A673 (cell line): ENCODE data around the gene STARD3. TPM values are rescaled to one million over a fixed set of nuclear protein-coding genes. Genes with fewer than 3 reads are reported as not detected.

Experiments
- BruUV-seq: library from RNA; stranded (reverse); fragments of 400-500 nt; replicated peaks from 2 replicates; lab custom pipeline; 2021; lab: Mats Ljungman, UMichigan
- CTCF ChIA-PET: fragments of 300-600 bp; sonication (Branson Sonifier 250); formaldehyde crosslinking; loops from one replicate; lab custom pipeline; 2022; ENCODE audit warnings: antibody characterized with exemption; lab: Charles Lee
- POLR2A ChIA-PET: fragments of 300-600 bp; sonication (Branson Sonifier 250); formaldehyde crosslinking; loops from one replicate; lab custom pipeline; 2022; ENCODE audit warnings: antibody characterized with exemption; ENCODE audit not compliant: low non-redundant PET; lab: Charles Lee
- DNase-seq: peaks from one replicate; pipeline ENCODE4 v3.0.0-alpha.2; 2015; ENCODE audit warnings: low spot score
- H3K27ac ChIP-seq: fragments of 200-600 bp; sonication (generic); 2 replicates; pipeline ENCODE4 v1.5.1; 2016; ENCODE audit warnings: mixed run types, low read depth, mild to moderate bottlenecking, mixed read lengths, antibody characterized with exemption, low read length; ENCODE audit not compliant: poor library complexity, severe bottlenecking
- H3K27me3 ChIP-seq: fragments of 200-600 bp; sonication (generic); replicated peaks from 2 replicates; pipeline ENCODE4 v1.6.1; 2017; ENCODE audit warnings: mixed run types, low read depth, mild to moderate bottlenecking, mixed read lengths, antibody characterized with exemption, low read length; ENCODE audit not compliant: insufficient read depth, poor library complexity
- H3K36me3 ChIP-seq: fragments of 200-600 bp; sonication (generic); 2 replicates; pipeline ENCODE4 v1.6.1; 2016; ENCODE audit warnings: mixed run types, mild to moderate bottlenecking, mixed read lengths, antibody characterized with exemption, low read length; ENCODE audit not compliant: insufficient read depth, poor library complexity, severe bottlenecking
- H3K4me1 ChIP-seq: fragments of 200-600 bp; sonication (generic); 2 replicates; pipeline ENCODE4 v1.6.1; 2017; ENCODE audit warnings: mixed run types, mild to moderate bottlenecking, mixed read lengths, antibody characterized with exemption, low read length; ENCODE audit not compliant: insufficient read depth, poor library complexity, severe bottlenecking
- H3K4me3 ChIP-seq: fragments of 200-600 bp; sonication (generic); 2 replicates; pipeline ENCODE4 v1.5.1; 2016; ENCODE audit warnings: low read depth, mixed run types, mild to moderate bottlenecking, mixed read lengths, low read length; ENCODE audit not compliant: poor library complexity, severe bottlenecking
- H3K9me3 ChIP-seq: fragments of 200-600 bp; sonication (generic); 2 replicates; pipeline ENCODE4 v1.6.1; 2016; ENCODE audit warnings: mixed run types, low read depth, mild to moderate bottlenecking, mixed read lengths, antibody characterized with exemption, low read length; ENCODE audit not compliant: poor library complexity, severe bottlenecking
- EZH2 ChIP-seq: fragments of 200-600 bp; sonication (generic); IDR thresholded peaks from 2 replicates; pipeline ENCODE4 v1.6.1; 2017; ENCODE audit warnings: borderline replicate concordance, low read depth, mild to moderate bottlenecking, mixed read lengths, antibody characterized with exemption, low read length; ENCODE audit not compliant: poor library complexity, severe bottlenecking
- intact Hi-C: fragments of 100-400 bp; cut with micrococcal nuclease; formaldehyde crosslinking; loops from one replicate; pipeline ENCODE4 v1.10.0; 2022; ENCODE audit not compliant: unreplicated experiment
- total RNA-seq: library from RNA; stranded (reverse); gene quantifications from 2 replicates; pipeline ENCODE4 v1.2.3, GENCODE V29; 2021
- TF ChIP-seq, protein P1 (sequence below): fragments of 300-800, 200-600 bp; sonication (generic); conservative IDR thresholded peaks from 2 replicates; pipeline ENCODE4 v1.5.1; 2017; ENCODE audit warnings: low read depth, mild to moderate bottlenecking, antibody characterized with exemption, low read length, moderate library complexity, mixed read lengths

The STARD3 gene
- total RNA-seq, 1 experiment from 2014 or later: 21.3 TPM

DNA sequence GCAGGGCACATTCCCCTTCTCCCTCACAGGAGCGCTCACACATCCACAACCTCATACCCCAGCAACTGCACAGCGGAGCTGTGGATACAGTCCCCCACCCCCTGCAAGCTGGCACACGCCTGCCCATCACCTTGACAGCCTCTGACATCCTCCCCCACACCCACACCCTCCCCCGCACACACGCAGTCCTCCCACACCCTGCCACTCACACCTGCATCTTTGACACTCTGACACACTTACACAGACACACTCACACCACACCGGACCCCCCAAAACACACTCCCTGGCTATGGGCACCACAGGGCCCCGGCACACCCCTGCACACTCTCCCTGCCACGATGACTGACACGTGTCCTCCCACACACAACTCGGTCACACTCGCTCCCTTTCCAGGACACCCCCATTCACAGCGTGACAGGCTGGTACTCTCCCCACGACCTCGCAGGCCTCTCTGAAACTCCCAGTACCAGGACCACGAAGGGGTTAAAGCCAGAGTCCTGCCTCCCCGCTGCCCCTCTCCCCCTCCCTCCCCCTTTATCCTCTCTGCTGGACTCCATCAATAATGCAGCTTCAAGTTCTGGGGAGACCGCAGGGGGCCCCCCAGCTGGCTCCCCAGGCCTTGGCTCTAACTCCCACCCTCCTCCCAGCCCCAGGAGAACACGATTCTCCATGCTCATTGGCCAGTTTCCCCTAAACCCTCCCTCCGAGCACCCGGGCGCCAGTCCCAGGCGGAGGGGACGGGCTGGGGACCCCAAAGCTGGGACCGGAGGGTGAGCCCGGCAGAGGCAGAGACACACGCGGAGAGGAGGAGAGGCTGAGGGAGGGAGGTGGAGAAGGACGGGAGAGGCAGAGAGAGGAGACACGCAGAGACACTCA, 10.5 kb upstream of the STARD3 start, which contains the start of gene PPP1R1B:
TSS of gene PPP1R1B (plus strand) at position 782 of the 876 bp plus-strand sequence. CDS start 441 bp downstream, outside the sequence.
- H3K4me3 ChIP-seq: peak within 1 kb of the TSS; percentile 52
- ChIA-PET POLR2A (interaction anchor here (0.6 kb wide), 1 partner anchor 423 kb away, joined by 3 read pairs; no protein-coding TSS in a partner anchor), CTCF (interaction anchor here (0.6 kb wide), 1 partner anchor 79 kb away, joined by 5 read pairs; no protein-coding TSS in a partner anchor)
- H3K27ac ChIP-seq: no peak within 1 kb of the TSS
- intact Hi-C loops: no loop called here
- no peaks in the 10 kb centered on the region for H3K36me3 ChIP-seq
- TF ChIP-seq, protein P1, sequence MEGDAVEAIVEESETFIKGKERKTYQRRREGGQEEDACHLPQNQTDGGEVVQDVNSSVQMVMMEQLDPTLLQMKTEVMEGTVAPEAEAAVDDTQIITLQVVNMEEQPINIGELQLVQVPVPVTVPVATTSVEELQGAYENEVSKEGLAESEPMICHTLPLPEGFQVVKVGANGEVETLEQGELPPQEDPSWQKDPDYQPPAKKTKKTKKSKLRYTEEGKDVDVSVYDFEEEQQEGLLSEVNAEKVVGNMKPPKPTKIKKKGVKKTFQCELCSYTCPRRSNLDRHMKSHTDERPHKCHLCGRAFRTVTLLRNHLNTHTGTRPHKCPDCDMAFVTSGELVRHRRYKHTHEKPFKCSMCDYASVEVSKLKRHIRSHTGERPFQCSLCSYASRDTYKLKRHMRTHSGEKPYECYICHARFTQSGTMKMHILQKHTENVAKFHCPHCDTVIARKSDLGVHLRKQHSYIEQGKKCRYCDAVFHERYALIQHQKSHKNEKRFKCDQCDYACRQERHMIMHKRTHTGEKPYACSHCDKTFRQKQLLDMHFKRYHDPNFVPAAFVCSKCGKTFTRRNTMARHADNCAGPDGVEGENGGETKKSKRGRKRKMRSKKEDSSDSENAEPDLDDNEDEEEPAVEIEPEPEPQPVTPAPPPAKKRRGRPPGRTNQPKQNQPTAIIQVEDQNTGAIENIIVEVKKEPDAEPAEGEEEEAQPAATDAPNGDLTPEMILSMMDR: no peak
- TF ChIP-seq EZH2: no peak
- no TSS peak for BruUV-seq
- peak; percentile 71 for DNase-seq
- no peaks in the 10 kb centered on the region for H3K9me3 ChIP-seq
- H3K27me3 ChIP-seq: no peaks in the 10 kb centered on the region
- H3K4me1 ChIP-seq: peaks cover 6% of the 10 kb centered on the region

DNA sequence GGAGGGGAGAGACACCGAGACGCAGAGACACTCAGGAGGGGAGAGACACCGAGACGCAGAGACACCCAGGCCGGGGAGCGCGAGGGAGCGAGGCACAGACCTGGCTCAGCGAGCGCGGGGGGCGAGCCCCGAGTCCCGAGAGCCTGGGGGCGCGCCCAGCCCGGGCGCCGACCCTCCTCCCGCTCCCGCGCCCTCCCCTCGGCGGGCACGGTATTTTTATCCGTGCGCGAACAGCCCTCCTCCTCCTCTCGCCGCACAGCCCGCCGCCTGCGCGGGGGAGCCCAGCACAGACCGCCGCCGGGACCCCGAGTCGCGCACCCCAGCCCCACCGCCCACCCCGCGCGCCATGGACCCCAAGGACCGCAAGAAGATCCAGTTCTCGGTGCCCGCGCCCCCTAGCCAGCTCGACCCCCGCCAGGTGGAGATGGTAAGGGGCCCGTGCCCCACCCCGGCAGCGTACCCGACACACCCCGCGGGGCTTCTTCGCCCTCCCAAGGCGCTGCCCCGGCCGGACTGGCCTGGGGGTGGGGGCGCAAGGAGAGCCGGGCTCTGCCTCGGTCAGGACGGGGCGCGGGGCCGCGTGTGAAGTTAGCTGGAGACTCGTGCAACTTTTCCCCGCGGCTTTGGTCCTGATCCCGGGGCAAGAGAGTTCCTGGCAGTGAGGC, 9.8 kb upstream of the STARD3 start:
- ChIA-PET CTCF (interaction anchor here (0.6 to 0.8 kb wide), 2 partner anchors 80 to 128 kb away, joined by 3 to 5 read pairs; no protein-coding TSS in a partner anchor), POLR2A (no interaction called here)
- no TSS peak for BruUV-seq
- Histone ChIP-seq H3K36me3 (no peaks in the 10 kb centered on the region), H3K4me1 (peaks cover 6% of the 10 kb centered on the region), H3K27ac (no peak overlapping the region), H3K9me3 (no peaks in the 10 kb centered on the region), H3K4me3 (peak overlapping the region; percentile 52), H3K27me3 (no peaks in the 10 kb centered on the region)
- no peak for TF ChIP-seq EZH2
- TF ChIP-seq, protein P1: no peak
- intact Hi-C loops: no loop called here
- no peak for DNase-seq

DNA sequence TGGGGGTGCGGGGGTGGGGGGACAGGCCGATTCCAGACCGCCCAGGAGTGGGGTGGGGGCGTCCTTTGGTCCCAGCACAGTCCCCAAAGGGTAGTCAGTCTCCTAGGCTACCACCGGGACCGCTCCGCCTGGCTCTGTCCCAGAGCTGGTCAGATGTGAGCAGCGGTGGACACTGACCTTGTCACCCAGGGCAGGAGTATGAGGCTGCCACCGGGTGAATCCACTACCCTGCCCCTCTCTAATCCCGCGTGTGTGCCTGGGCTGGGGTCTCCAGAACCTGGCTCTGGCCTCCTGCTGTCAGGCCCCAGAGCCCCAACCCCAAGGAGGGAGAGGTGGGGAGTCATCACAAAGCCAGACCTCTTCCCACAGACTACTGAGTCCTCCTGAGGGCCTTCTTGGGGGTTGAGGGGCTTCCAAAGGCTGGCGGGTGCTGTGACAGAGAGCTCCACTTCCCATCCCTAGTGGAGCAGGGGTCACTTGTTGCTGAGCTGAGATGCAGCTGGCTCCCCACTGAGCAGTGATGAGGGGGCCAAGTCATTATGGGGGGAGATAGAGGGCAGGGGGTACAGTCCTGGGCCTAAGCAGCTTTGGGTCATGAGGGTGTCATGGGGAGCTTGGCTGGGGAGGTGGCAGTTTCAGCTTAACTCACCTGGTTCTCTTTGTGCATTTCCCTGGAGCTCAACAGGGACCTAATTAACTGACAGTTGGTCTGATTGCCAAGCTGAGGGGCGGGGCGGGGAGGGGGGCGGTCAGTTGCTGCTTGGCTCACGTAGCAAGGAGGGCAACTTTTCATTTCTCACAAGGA, 9.0 kb upstream of the STARD3 start:
- BruUV-seq: no TSS peak
- TF ChIP-seq EZH2: no peak
- TF ChIP-seq, protein P1: no peak
- Histone ChIP-seq H3K27ac (no peak overlapping the region), H3K4me1 (peaks cover 6% of the 10 kb centered on the region), H3K36me3 (no peaks in the 10 kb centered on the region), H3K4me3 (peak overlapping the region; percentile 52), H3K27me3 (no peaks in the 10 kb centered on the region), H3K9me3 (no peaks in the 10 kb centered on the region)
- ChIA-PET POLR2A (interaction anchor here (0.6 kb wide), 1 partner anchor 16 kb away, joined by 3 read pairs; no protein-coding TSS in a partner anchor), CTCF (interaction anchor here (0.6 to 0.8 kb wide), 3 partner anchors 51 to 475 kb away, joined by 3 read pairs; no protein-coding TSS in a partner anchor)
- intact Hi-C loops: no loop called here
- DNase-seq: no peak
